Measurements from ENCODE around the gene IPO4. TPM values are rescaled to one million over a fixed set of nuclear protein-coding genes. Genes with fewer than 3 reads are reported as not detected.

IPO4 gene
- total and polyA plus RNA-seq, 2 of the 13 experiments (the other 11 are each of a cell fraction or from before 2014, with no cell fraction given): 39.0 to 179 TPM

DNA sequence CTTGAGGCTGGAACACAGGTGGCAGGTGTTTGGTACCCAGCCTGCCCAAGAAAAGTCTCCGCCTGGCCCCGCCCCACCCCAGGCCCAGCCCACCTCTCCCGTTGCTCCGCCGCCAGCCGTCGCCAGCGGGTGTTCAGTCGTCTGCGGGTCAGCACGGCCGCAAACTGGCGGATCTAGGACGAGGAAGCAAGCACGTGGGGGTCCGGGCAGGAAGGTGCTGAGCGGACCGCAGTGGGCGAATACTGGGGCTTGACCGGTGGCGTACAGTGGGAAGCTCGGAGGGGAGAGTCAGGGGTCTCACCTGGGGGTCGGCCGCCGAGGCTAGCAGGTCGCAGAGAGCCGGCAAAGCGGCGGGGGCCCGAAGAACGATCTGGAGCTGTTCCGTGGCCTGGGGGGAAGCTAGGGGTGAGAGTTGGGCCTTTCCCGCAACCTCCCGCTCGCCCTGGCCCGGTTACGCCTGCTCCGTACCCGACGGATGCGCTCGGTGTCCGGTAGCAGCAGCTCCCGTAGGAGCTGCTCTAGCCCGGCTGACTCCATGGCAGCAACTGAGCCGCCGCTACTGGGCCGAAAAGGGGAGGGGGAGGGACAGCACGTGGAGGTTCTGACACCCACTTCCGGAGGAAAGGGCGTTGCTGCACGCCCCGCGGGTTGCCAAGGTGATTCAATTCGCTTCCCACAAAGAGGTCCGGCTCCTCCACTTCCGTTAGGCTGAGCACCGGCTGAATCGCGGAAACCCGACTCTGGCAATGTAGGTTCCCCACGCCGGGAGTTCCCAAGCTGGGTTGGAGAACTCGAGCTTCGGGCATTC is at the start of gene IPO4 (continued):
- TF ChIP-seq, protein P1, sequence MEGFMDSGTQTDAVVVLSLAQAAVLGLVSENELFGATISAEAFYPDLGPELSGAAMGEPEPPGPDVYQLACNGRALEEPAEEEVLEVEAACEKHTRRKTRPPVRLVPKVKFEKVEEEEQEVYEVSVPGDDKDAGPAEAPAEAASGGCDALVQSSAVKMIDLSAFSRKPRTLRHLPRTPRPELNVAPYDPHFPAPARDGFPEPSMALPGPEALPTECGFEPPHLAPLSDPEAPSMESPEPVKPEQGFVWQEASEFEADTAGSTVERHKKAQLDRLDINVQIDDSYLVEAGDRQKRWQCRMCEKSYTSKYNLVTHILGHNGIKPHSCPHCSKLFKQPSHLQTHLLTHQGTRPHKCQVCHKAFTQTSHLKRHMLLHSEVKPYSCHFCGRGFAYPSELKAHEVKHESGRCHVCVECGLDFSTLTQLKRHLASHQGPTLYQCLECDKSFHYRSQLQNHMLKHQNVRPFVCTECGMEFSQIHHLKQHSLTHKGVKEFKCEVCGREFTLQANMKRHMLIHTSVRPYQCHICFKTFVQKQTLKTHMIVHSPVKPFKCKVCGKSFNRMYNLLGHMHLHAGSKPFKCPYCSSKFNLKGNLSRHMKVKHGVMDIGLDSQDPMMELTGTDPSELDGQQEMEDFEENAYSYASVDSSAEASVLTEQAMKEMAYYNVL (CRISPR knock-in tag; IDR thresholded peaks at IDR 0.05; ENCODE audit: borderline replicate concordance): peak; percentile 95
- TF ChIP-seq NPAS2 (CRISPR knock-in tag; IDR thresholded peaks at IDR 0.05; ENCODE audit: borderline replicate concordance) (no peak), ATM (IDR thresholded peaks at IDR 0.05; ENCODE audit: borderline replicate concordance) (no peak), ZNF569 (CRISPR knock-in tag; IDR thresholded peaks at IDR 0.05; ENCODE audit: borderline replicate concordance) (peak; percentile 99; the same call in 1 of the 2 replicates), DPF2 (CRISPR knock-in tag; IDR thresholded peaks at IDR 0.05; ENCODE audit: borderline replicate concordance, low read depth) (peak; percentile 49), POLR2A (IDR thresholded peaks at IDR 0.05; ENCODE audit: insufficient read depth in 1 of 2, low read depth in 2 of 2, low read length in 2 of 2) (peak in 1 of 2 experiments; percentile 98; a peak in 2 of 4 replicates), ZNF614 (CRISPR knock-in tag; IDR thresholded peaks at IDR 0.05; ENCODE audit: borderline replicate concordance) (peak; percentile 99), ZNF563 (CRISPR knock-in tag; IDR thresholded peaks at IDR 0.05) (peak; percentile 100), RAD51 (IDR thresholded peaks at IDR 0.05; ENCODE audit: borderline replicate concordance) (no peak; the same call in 1 of the 2 replicates), CHD4 (IDR thresholded peaks at IDR 0.05; ENCODE audit: borderline replicate concordance, low read length) (peak; percentile 74; the same call in 1 of the 2 replicates), GATAD2A (CRISPR knock-in tag; IDR thresholded peaks at IDR 0.05) (peak; percentile 92), HOXA7 (CRISPR knock-in tag; IDR thresholded peaks at IDR 0.05) (no peak), RFX5 (IDR thresholded peaks at IDR 0.05; ENCODE audit: low read depth, low read length) (peak; percentile 72), RARA (CRISPR knock-in tag; IDR thresholded peaks at IDR 0.05) (peak; percentile 60), ZNF33A (CRISPR knock-in tag; IDR thresholded peaks at IDR 0.05; ENCODE audit: borderline replicate concordance) (no peak)
- TF ChIP-seq, protein P2, sequence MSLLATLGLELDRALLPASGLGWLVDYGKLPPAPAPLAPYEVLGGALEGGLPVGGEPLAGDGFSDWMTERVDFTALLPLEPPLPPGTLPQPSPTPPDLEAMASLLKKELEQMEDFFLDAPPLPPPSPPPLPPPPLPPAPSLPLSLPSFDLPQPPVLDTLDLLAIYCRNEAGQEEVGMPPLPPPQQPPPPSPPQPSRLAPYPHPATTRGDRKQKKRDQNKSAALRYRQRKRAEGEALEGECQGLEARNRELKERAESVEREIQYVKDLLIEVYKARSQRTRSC (CRISPR knock-in tag; IDR thresholded peaks at IDR 0.05; ENCODE audit: low read depth): no peak; the same call in 1 of the 2 replicates
- TF ChIP-seq, protein P3, sequence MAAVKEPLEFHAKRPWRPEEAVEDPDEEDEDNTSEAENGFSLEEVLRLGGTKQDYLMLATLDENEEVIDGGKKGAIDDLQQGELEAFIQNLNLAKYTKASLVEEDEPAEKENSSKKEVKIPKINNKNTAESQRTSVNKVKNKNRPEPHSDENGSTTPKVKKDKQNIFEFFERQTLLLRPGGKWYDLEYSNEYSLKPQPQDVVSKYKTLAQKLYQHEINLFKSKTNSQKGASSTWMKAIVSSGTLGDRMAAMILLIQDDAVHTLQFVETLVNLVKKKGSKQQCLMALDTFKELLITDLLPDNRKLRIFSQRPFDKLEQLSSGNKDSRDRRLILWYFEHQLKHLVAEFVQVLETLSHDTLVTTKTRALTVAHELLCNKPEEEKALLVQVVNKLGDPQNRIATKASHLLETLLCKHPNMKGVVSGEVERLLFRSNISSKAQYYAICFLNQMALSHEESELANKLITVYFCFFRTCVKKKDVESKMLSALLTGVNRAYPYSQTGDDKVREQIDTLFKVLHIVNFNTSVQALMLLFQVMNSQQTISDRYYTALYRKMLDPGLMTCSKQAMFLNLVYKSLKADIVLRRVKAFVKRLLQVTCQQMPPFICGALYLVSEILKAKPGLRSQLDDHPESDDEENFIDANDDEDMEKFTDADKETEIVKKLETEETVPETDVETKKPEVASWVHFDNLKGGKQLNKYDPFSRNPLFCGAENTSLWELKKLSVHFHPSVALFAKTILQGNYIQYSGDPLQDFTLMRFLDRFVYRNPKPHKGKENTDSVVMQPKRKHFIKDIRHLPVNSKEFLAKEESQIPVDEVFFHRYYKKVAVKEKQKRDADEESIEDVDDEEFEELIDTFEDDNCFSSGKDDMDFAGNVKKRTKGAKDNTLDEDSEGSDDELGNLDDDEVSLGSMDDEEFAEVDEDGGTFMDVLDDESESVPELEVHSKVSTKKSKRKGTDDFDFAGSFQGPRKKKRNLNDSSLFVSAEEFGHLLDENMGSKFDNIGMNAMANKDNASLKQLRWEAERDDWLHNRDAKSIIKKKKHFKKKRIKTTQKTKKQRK (IDR thresholded peaks at IDR 0.05; ENCODE audit: low read length): no peak
- TF ChIP-seq, protein P4, sequence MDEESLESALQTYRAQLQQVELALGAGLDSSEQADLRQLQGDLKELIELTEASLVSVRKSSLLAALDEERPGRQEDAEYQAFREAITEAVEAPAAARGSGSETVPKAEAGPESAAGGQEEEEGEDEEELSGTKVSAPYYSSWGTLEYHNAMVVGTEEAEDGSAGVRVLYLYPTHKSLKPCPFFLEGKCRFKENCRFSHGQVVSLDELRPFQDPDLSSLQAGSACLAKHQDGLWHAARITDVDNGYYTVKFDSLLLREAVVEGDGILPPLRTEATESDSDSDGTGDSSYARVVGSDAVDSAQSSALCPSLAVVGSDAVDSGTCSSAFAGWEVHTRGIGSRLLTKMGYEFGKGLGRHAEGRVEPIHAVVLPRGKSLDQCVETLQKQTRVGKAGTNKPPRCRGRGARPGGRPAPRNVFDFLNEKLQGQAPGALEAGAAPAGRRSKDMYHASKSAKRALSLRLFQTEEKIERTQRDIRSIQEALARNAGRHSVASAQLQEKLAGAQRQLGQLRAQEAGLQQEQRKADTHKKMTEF (CRISPR knock-in tag; IDR thresholded peaks at IDR 0.05): peak; percentile 99
- TF ChIP-seq, protein P5, sequence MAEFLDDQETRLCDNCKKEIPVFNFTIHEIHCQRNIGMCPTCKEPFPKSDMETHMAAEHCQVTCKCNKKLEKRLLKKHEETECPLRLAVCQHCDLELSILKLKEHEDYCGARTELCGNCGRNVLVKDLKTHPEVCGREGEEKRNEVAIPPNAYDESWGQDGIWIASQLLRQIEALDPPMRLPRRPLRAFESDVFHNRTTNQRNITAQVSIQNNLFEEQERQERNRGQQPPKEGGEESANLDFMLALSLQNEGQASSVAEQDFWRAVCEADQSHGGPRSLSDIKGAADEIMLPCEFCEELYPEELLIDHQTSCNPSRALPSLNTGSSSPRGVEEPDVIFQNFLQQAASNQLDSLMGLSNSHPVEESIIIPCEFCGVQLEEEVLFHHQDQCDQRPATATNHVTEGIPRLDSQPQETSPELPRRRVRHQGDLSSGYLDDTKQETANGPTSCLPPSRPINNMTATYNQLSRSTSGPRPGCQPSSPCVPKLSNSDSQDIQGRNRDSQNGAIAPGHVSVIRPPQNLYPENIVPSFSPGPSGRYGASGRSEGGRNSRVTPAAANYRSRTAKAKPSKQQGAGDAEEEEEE (CRISPR knock-in tag; IDR thresholded peaks at IDR 0.05; ENCODE audit: borderline replicate concordance): peak; percentile 99

Data from HepG2 (cell line).